ENCODE data around the gene SEMA3G.
A peak's percentile ranks its signal among the peaks of the same experiment; 100 is the strongest.

The SEMA3G gene

GRCh38 chr3:52479877-52480575, 35.1 kb upstream of the SEMA3G start:
- H3K9me3 Mint-ChIP-seq: no peaks in the 10 kb centered on the region
- no peak for DNase-seq
- H3K27me3 Mint-ChIP-seq (ENCODE audit: low read depth, poor library complexity): peaks cover 2% of the 10 kb centered on the region
- TF ChIP-seq CTCF (IDR thresholded peaks at IDR 0.05): no peak
- peaks cover 42% of the 10 kb centered on the region for H3K4me1 Mint-ChIP-seq
- peaks cover 72% of the 10 kb centered on the region for H3K36me3 Mint-ChIP-seq (ENCODE audit: low read depth)
- no peak overlapping the region for H3K27ac Mint-ChIP-seq
- H3K4me3 Mint-ChIP-seq: no peak overlapping the region

- no peak for DNase-seq
- Mint-ChIP-seq H3K27me3 (ENCODE audit: low read depth, poor library complexity) (peaks cover 2% of the 10 kb centered on the region), H3K4me3 (no peak overlapping the region), H3K9me3 (no peaks in the 10 kb centered on the region), H3K4me1 (peaks cover 35% of the 10 kb centered on the region), H3K27ac (peak overlapping the region; percentile 58), H3K36me3 (ENCODE audit: low read depth) (peaks cover 76% of the 10 kb centered on the region)
- no peak for TF ChIP-seq CTCF (IDR thresholded peaks at IDR 0.05)
Measured at GRCh38 chr3:52479037-52479876, 34.4 kb upstream of the SEMA3G start.

GRCh38 chr3:52477796-52478095, 32.8 kb upstream of the SEMA3G start:
- no peak for TF ChIP-seq CTCF (IDR thresholded peaks at IDR 0.05)
- H3K27me3 Mint-ChIP-seq (ENCODE audit: low read depth, poor library complexity): peaks cover 2% of the 10 kb centered on the region
- no peaks in the 10 kb centered on the region for H3K9me3 Mint-ChIP-seq
- peaks cover 83% of the 10 kb centered on the region for H3K36me3 Mint-ChIP-seq (ENCODE audit: low read depth)
- no peak for DNase-seq
- no peak overlapping the region for H3K4me3 Mint-ChIP-seq
- peaks cover 20% of the 10 kb centered on the region for H3K4me1 Mint-ChIP-seq
- H3K27ac Mint-ChIP-seq: peak overlapping the region; percentile 33

GRCh38 chr3:52477076-52477795, 32.3 kb upstream of the SEMA3G start:
- H3K27ac Mint-ChIP-seq: no peak overlapping the region
- DNase-seq: no peak
- peaks cover 14% of the 10 kb centered on the region for H3K4me1 Mint-ChIP-seq
- H3K36me3 Mint-ChIP-seq (ENCODE audit: low read depth): peaks cover 83% of the 10 kb centered on the region
- H3K4me3 Mint-ChIP-seq: no peak overlapping the region
- H3K27me3 Mint-ChIP-seq (ENCODE audit: low read depth, poor library complexity): peaks cover 2% of the 10 kb centered on the region
- H3K9me3 Mint-ChIP-seq: no peaks in the 10 kb centered on the region
- no peak for TF ChIP-seq CTCF (IDR thresholded peaks at IDR 0.05)

- peaks cover 59% of the 10 kb centered on the region for H3K36me3 Mint-ChIP-seq (ENCODE audit: low read depth)
- H3K4me1 Mint-ChIP-seq: no peaks in the 10 kb centered on the region
- no peak for TF ChIP-seq CTCF (IDR thresholded peaks at IDR 0.05)
- no peak overlapping the region for H3K4me3 Mint-ChIP-seq
- peaks cover 2% of the 10 kb centered on the region for H3K27me3 Mint-ChIP-seq (ENCODE audit: low read depth, poor library complexity)
- DNase-seq: no peak
- H3K27ac Mint-ChIP-seq: no peak overlapping the region
- H3K9me3 Mint-ChIP-seq: no peaks in the 10 kb centered on the region
Measured at GRCh38 chr3:52473026-52473425, 28.1 kb upstream of the SEMA3G start.
